HepG2 (cell line): ENCODE data around the gene SRCAP. TPM values are rescaled to one million over a fixed set of nuclear protein-coding genes. Genes with fewer than 3 reads are reported as not detected.

Experiments used
- MIER3 ChIP-seq: IDR thresholded peaks from 2 replicates; pipeline ENCODE4 v1.6.1; 2016; ENCODE audit warnings: missing compliant biosample characterization, borderline replicate concordance
- POLR2G ChIP-seq: fragments of 200-400 bp; formaldehyde crosslinking; IDR thresholded peaks from 2 replicates; pipeline ENCODE4 v1.6.1; 2018; ENCODE audit warnings: mild to moderate bottlenecking, low read depth, low read length, moderate library complexity
- RAD51 ChIP-seq: fragments of 450-650 bp; IDR thresholded peaks from 2 replicates; pipeline ENCODE4 v1.6.1; 2016; ENCODE audit warnings: borderline replicate concordance
- ZNF235 ChIP-seq: sonication (generic); formaldehyde crosslinking; IDR thresholded peaks from 2 replicates; pipeline ENCODE4 v1.8.1; 2023; ENCODE audit warnings: mild to moderate bottlenecking, missing genetic modification reagents, borderline replicate concordance
- polyA plus RNA-seq, 8 experiments: library from polyadenylated mRNA; depleted of rRNA in 3 of 8; stranded (reverse) in 7 of 8; unstranded in 1 of 8; fragments of >200 nt; fragmentation: Illumina TruSeq in 4 of 8; extraction: Trizol in 4 of 8; gene quantifications; 2 replicates each; pipeline versions ENCODE4 v1.2.1 to v1.2.3, GENCODE V29; 2011 to 2016; ENCODE audit warnings: low read depth in 4 of 8, missing spikeins in 1 of 8, mixed read lengths in 1 of 8; ENCODE audit not compliant: insufficient read depth in 1 of 8
- total RNA-seq, 5 experiments: library from RNA; depleted of rRNA; stranded (reverse); fragments of >200 nt; fragmentation: Illumina TruSeq; extraction: Trizol; gene quantifications; 2 replicates each; pipeline ENCODE4 v1.2.3, GENCODE V29; 2016; ENCODE audit warnings: low read depth in 1 of 5
- TF ChIP-seq, protein P1 (sequence below): sonication (generic); formaldehyde crosslinking; IDR thresholded peaks from 2 replicates; pipeline ENCODE4 v1.4.0; 2020; ENCODE audit warnings: missing genetic modification reagents
- TF ChIP-seq, protein P2 (sequence below): sonication (generic); formaldehyde crosslinking; IDR thresholded peaks from 2 replicates; pipeline ENCODE4; 2020; ENCODE audit warnings: missing genetic modification reagents, mild to moderate bottlenecking, borderline replicate concordance
- TF ChIP-seq, protein P3 (sequence below), 2 experiments: IDR thresholded peaks; 2 replicates each; pipeline ENCODE4 v1.6.1; 2011 to 2012; ENCODE audit warnings: low read length in 2 of 2, borderline replicate concordance in 1 of 2, low read depth in 1 of 2, mild to moderate bottlenecking in 1 of 2, moderate library complexity in 1 of 2
- TF ChIP-seq, protein P4 (sequence below): sonication (generic); formaldehyde crosslinking; IDR thresholded peaks from 2 replicates; pipeline ENCODE4 v1.5.0; 2020; ENCODE audit warnings: missing genetic modification reagents, mild to moderate bottlenecking, borderline replicate concordance

Gene SRCAP
- total and polyA plus RNA-seq, 2 of the 13 experiments (the other 11 are each of a cell fraction or from before 2014, with no cell fraction given) = 4.9 to 9.0 TPM

DNA sequence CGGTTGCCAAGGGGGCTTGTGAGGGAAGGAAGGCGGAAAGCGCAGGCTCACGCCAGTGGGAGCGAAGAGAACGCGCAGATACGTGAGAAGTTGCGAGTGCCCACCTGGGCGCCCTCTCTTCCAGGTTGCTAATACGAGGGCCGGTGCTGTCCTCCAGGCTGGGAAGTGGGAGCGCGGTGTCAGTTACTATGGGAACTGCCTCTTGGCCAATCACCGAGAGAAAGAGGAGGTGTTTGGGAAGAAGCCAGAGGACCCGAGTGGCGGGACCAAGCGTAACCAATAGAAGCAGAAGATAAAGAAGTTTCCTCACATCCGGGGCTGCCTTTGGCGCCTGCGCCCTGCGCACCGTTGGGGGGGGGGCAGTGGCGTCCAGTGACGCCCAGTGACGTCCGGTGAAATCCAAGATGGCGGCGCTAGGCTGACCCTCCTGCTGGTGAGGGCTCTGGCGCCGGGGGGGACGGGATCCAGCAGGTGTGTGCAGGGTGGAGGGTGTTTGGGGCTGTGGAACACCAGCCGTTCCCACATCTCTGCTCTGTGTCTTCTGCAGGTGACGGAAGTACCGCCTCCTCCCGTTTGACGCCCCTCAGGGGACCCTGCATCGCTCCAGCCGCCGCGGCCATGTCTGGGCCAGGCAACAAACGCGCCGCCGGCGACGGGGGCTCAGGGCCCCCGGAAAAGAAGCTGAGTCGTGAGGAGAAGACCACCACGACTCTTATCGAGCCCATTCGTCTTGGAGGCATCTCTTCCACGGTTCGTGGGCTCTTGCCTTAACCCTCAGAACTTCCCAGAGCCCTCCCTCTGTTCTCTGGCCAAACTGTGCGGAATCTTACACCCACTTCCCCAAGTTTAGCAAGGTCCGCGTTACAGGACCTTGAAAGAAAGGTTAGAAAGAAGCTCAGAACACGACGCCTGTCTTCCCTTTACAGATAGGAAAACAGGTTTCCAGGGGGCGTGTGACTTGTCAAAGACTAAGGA, 63.2 kb downstream of the SRCAP start, which contains the start of the genes CFAP119 and RNF40 (continued):
- TF ChIP-seq, protein P1, sequence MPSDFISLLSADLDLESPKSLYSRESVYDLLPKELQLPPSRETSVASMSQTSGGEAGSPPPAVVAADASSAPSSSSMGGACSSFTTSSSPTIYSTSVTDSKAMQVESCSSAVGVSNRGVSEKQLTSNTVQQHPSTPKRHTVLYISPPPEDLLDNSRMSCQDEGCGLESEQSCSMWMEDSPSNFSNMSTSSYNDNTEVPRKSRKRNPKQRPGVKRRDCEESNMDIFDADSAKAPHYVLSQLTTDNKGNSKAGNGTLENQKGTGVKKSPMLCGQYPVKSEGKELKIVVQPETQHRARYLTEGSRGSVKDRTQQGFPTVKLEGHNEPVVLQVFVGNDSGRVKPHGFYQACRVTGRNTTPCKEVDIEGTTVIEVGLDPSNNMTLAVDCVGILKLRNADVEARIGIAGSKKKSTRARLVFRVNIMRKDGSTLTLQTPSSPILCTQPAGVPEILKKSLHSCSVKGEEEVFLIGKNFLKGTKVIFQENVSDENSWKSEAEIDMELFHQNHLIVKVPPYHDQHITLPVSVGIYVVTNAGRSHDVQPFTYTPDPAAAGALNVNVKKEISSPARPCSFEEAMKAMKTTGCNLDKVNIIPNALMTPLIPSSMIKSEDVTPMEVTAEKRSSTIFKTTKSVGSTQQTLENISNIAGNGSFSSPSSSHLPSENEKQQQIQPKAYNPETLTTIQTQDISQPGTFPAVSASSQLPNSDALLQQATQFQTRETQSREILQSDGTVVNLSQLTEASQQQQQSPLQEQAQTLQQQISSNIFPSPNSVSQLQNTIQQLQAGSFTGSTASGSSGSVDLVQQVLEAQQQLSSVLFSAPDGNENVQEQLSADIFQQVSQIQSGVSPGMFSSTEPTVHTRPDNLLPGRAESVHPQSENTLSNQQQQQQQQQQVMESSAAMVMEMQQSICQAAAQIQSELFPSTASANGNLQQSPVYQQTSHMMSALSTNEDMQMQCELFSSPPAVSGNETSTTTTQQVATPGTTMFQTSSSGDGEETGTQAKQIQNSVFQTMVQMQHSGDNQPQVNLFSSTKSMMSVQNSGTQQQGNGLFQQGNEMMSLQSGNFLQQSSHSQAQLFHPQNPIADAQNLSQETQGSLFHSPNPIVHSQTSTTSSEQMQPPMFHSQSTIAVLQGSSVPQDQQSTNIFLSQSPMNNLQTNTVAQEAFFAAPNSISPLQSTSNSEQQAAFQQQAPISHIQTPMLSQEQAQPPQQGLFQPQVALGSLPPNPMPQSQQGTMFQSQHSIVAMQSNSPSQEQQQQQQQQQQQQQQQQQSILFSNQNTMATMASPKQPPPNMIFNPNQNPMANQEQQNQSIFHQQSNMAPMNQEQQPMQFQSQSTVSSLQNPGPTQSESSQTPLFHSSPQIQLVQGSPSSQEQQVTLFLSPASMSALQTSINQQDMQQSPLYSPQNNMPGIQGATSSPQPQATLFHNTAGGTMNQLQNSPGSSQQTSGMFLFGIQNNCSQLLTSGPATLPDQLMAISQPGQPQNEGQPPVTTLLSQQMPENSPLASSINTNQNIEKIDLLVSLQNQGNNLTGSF (CRISPR knock-in tag) = peak; percentile 74
- TF ChIP-seq ZNF235 (CRISPR knock-in tag) (peak; percentile 19; the same call in 1 of the 2 replicates), MIER3 (CRISPR knock-in tag) (peak; percentile 66; the same call in 1 of the 2 replicates), RAD51 (no peak), POLR2G (peak; percentile 87)
- TF ChIP-seq, protein P2, sequence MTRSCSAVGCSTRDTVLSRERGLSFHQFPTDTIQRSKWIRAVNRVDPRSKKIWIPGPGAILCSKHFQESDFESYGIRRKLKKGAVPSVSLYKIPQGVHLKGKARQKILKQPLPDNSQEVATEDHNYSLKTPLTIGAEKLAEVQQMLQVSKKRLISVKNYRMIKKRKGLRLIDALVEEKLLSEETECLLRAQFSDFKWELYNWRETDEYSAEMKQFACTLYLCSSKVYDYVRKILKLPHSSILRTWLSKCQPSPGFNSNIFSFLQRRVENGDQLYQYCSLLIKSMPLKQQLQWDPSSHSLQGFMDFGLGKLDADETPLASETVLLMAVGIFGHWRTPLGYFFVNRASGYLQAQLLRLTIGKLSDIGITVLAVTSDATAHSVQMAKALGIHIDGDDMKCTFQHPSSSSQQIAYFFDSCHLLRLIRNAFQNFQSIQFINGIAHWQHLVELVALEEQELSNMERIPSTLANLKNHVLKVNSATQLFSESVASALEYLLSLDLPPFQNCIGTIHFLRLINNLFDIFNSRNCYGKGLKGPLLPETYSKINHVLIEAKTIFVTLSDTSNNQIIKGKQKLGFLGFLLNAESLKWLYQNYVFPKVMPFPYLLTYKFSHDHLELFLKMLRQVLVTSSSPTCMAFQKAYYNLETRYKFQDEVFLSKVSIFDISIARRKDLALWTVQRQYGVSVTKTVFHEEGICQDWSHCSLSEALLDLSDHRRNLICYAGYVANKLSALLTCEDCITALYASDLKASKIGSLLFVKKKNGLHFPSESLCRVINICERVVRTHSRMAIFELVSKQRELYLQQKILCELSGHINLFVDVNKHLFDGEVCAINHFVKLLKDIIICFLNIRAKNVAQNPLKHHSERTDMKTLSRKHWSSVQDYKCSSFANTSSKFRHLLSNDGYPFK (CRISPR knock-in tag) = peak; percentile 99
- TF ChIP-seq, protein P3, sequence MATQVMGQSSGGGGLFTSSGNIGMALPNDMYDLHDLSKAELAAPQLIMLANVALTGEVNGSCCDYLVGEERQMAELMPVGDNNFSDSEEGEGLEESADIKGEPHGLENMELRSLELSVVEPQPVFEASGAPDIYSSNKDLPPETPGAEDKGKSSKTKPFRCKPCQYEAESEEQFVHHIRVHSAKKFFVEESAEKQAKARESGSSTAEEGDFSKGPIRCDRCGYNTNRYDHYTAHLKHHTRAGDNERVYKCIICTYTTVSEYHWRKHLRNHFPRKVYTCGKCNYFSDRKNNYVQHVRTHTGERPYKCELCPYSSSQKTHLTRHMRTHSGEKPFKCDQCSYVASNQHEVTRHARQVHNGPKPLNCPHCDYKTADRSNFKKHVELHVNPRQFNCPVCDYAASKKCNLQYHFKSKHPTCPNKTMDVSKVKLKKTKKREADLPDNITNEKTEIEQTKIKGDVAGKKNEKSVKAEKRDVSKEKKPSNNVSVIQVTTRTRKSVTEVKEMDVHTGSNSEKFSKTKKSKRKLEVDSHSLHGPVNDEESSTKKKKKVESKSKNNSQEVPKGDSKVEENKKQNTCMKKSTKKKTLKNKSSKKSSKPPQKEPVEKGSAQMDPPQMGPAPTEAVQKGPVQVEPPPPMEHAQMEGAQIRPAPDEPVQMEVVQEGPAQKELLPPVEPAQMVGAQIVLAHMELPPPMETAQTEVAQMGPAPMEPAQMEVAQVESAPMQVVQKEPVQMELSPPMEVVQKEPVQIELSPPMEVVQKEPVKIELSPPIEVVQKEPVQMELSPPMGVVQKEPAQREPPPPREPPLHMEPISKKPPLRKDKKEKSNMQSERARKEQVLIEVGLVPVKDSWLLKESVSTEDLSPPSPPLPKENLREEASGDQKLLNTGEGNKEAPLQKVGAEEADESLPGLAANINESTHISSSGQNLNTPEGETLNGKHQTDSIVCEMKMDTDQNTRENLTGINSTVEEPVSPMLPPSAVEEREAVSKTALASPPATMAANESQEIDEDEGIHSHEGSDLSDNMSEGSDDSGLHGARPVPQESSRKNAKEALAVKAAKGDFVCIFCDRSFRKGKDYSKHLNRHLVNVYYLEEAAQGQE (IDR thresholded peaks at IDR 0.05; ENCODE audit: borderline replicate concordance in 1 of 2, low read depth in 1 of 2, low read length in 2 of 2) = no peak
- TF ChIP-seq, protein P4, sequence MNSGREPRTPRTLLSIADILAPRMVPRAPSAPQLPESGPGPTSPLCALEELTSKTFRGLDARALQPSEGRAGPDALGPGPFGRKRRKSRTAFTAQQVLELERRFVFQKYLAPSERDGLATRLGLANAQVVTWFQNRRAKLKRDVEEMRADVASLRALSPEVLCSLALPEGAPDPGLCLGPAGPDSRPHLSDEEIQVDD (CRISPR knock-in tag) = no peak
